IMR-90 (cell line): ENCODE results near the gene PLD5.
"Not testable (repeated sequence)": the region's sequence is repeated elsewhere in the genome, so short reads cannot be mapped to it uniquely, and the experiment has no call there.

Experiments used
- CHD1 ChIP-seq: IDR thresholded peaks from 2 replicates; pipeline ENCODE4 v1.6.1; 2012; ENCODE audit warnings: low read depth, low read length, improper control_type of control experiment
- CTCF ChIP-seq: conservative IDR thresholded peaks from 2 replicates; pipeline ENCODE4 v1.5.1; 2012; ENCODE audit warnings: mild to moderate bottlenecking, low read depth, low read length, improper control_type of control experiment
- FOS ChIP-seq: fragments of 150-350 bp; IDR thresholded peaks from 2 replicates; pipeline ENCODE4 v1.6.1; 2016; ENCODE audit warnings: low read depth, low read length
- MAFK ChIP-seq: IDR thresholded peaks from 2 replicates; pipeline ENCODE4 v1.6.1; 2012; ENCODE audit warnings: low read depth, low read length, improper control_type of control experiment
- POLR2A ChIP-seq: IDR thresholded peaks from 2 replicates; pipeline ENCODE4 v1.6.1; 2012; ENCODE audit warnings: mild to moderate bottlenecking, low read depth, low read length
- RAD21 ChIP-seq: IDR thresholded peaks from 2 replicates; pipeline ENCODE4 v1.6.1; 2012; ENCODE audit warnings: low read length, improper control_type of control experiment
- RFX5 ChIP-seq: IDR thresholded peaks from 2 replicates; pipeline ENCODE4 v1.8.0; 2012; ENCODE audit warnings: low read depth, mild to moderate bottlenecking, low read length, moderate library complexity
- SMC3 ChIP-seq: fragments of 150-350 bp; IDR thresholded peaks from 2 replicates; pipeline ENCODE4 v1.6.1; 2016; ENCODE audit warnings: low read depth, mild to moderate bottlenecking, antibody characterized with exemption, low read length, moderate library complexity
- USF2 ChIP-seq: fragments of 150-350 bp; IDR thresholded peaks from 2 replicates; pipeline ENCODE4 v1.6.1; 2017; ENCODE audit warnings: mild to moderate bottlenecking, antibody characterized with exemption, low read length, low read depth

- not testable (repeated sequence) for TF ChIP-seq USF2, POLR2A, CTCF, MAFK, RFX5, FOS, RAD21, SMC3, CHD1
Observed at GRCh38 chr1:242308681-242309080, 215.8 kb downstream of the PLD5 start.
